Chondrocyte (in vitro differentiated cells): ENCODE results near the gene RTCB. TPM values are rescaled to one million over a fixed set of nuclear protein-coding genes. Genes with fewer than 3 reads are reported as not detected.

Experiments used
- DNase-seq: peaks from one replicate; pipeline ENCODE4 v3.0.0; 2021; ENCODE audit warnings: mixed read lengths, low spot score
- H3K27ac Mint-ChIP-seq: one replicate; pipeline ENCODE4 v1.8.0; 2021; ENCODE audit warnings: mild to moderate bottlenecking, moderate library complexity, mixed read lengths; ENCODE audit not compliant: unreplicated experiment
- H3K27me3 Mint-ChIP-seq: 2 replicates; pipeline ENCODE4 v1.8.0; 2021; ENCODE audit warnings: low read depth, mixed read lengths
- H3K36me3 Mint-ChIP-seq: 2 replicates; pipeline ENCODE4 v1.8.0; 2021; ENCODE audit warnings: low read depth, mixed read lengths
- H3K4me1 Mint-ChIP-seq: 2 replicates; pipeline ENCODE4 v1.8.0; 2021; ENCODE audit warnings: low read depth, mild to moderate bottlenecking, mixed read lengths
- H3K4me3 Mint-ChIP-seq: one replicate; pipeline ENCODE4 v1.8.0; 2021; ENCODE audit warnings: mild to moderate bottlenecking, moderate library complexity, mixed read lengths; ENCODE audit not compliant: unreplicated experiment
- H3K9me3 Mint-ChIP-seq: 2 replicates; pipeline ENCODE4 v1.8.0; 2021; ENCODE audit warnings: low read depth, mixed read lengths
- total RNA-seq: library from RNA; stranded (reverse); gene quantifications from 3 replicates; pipeline ENCODE4 v1.2.1, GENCODE V29; 2021
- TF ChIP-seq, protein P1 (sequence below): fragments of 200-600 bp; sonication (generic); IDR thresholded peaks from 2 replicates; pipeline ENCODE4 v1.5.0; 2021; ENCODE audit warnings: antibody characterized with exemption, mild to moderate bottlenecking, moderate library complexity

The RTCB gene
- total RNA-seq, 1 donor from 2014 or later, result 64.7 TPM

GRCh38 chr22:32385681-32386080 lies 26.4 kb downstream of the RTCB start:
- Mint-ChIP-seq H3K36me3 (peaks cover 27% of the 10 kb centered on the region), H3K4me3 (no peak overlapping the region), H3K27me3 (no peaks in the 10 kb centered on the region), H3K9me3 (no peaks in the 10 kb centered on the region), H3K4me1 (no peaks in the 10 kb centered on the region), H3K27ac (no peak overlapping the region)
- DNase-seq, result no peak
- TF ChIP-seq, protein P1, sequence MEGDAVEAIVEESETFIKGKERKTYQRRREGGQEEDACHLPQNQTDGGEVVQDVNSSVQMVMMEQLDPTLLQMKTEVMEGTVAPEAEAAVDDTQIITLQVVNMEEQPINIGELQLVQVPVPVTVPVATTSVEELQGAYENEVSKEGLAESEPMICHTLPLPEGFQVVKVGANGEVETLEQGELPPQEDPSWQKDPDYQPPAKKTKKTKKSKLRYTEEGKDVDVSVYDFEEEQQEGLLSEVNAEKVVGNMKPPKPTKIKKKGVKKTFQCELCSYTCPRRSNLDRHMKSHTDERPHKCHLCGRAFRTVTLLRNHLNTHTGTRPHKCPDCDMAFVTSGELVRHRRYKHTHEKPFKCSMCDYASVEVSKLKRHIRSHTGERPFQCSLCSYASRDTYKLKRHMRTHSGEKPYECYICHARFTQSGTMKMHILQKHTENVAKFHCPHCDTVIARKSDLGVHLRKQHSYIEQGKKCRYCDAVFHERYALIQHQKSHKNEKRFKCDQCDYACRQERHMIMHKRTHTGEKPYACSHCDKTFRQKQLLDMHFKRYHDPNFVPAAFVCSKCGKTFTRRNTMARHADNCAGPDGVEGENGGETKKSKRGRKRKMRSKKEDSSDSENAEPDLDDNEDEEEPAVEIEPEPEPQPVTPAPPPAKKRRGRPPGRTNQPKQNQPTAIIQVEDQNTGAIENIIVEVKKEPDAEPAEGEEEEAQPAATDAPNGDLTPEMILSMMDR, result no peak

DNA sequence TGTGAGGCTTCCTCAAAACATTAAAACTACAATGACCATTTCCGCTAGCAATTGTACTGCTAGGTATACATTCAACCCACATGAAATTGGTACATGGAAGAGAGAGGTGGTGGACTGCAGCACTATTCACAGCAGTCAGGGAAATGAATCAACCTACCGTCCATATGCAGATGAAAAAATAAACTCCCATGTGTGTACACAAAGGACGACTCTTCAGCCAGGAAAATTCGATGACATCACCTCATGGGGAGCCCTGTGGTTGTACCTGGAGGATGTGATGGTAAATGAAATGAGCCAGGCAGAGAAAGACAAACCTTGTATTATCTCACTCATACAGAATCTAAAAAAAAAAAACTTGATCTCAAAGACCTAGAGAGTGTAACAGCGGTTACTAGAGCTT lies 31.1 kb downstream of the RTCB start:
- Mint-ChIP-seq H3K27me3 (no peaks in the 10 kb centered on the region), H3K36me3 (peaks cover under 1% of the 10 kb centered on the region), H3K4me3 (no peak overlapping the region), H3K4me1 (no peaks in the 10 kb centered on the region), H3K9me3 (no peaks in the 10 kb centered on the region), H3K27ac (no peak overlapping the region)
- TF ChIP-seq, protein P1, result no peak
- no peak for DNase-seq

- Mint-ChIP-seq H3K4me1 (no peaks in the 10 kb centered on the region), H3K27ac (no peak overlapping the region), H3K36me3 (no peaks in the 10 kb centered on the region), H3K4me3 (no peak overlapping the region), H3K9me3 (no peaks in the 10 kb centered on the region), H3K27me3 (peaks cover 6% of the 10 kb centered on the region)
- no peak for DNase-seq
- TF ChIP-seq, protein P1, result peak; percentile 74
These were observed 33.3 kb downstream of the RTCB start for GRCh38 chr22:32378707-32379272.

- H3K36me3 Mint-ChIP-seq, result no peaks in the 10 kb centered on the region
- H3K9me3 Mint-ChIP-seq, result no peaks in the 10 kb centered on the region
- TF ChIP-seq, protein P1, result no peak
- H3K27ac Mint-ChIP-seq, result no peak overlapping the region
- H3K27me3 Mint-ChIP-seq, result peaks cover 6% of the 10 kb centered on the region
- no peak for DNase-seq
- H3K4me3 Mint-ChIP-seq, result no peak overlapping the region
- no peaks in the 10 kb centered on the region for H3K4me1 Mint-ChIP-seq
These were observed 35.4 kb downstream of the RTCB start for GRCh38 chr22:32376681-32377080.

DNA sequence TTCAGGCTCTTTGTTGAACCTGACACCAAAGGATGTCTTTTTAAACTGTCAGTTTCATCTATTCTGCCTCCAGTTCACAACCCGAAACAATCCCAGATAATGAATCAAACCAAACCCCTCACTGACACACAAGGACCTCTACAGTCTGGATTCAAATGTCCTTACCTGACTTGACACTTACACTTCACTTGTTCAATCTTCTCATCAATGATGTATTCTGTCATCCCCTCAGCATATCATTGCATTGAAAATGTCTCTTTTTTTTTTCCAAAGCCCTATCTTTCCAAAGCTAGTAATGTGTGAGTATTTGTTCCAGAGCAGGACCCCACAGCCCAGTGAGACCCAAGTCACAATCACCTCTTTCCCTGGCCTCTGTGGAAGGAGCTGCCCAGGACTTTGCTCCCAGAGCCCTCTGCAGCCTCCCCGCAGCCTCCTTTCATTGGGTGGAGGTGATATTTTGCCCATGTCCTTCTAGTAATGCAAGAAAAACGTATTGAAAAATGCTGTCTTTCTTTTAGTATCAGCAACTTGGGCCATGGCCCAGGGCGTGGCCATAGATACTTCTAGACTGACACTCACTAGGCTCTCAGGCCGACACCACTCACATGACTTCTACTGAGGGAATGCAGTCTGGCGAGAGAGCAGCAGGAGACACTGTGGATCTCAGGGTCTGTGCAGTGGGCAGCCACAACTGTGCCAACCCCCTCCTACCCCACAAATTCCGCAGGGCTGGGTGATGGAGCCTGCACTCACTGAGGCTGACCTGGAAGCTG lies 36.2 kb downstream of the RTCB start:
- Mint-ChIP-seq H3K27ac (no peak overlapping the region), H3K36me3 (no peaks in the 10 kb centered on the region), H3K9me3 (no peaks in the 10 kb centered on the region), H3K4me1 (no peaks in the 10 kb centered on the region), H3K27me3 (peaks cover 6% of the 10 kb centered on the region), H3K4me3 (no peak overlapping the region)
- TF ChIP-seq, protein P1, result no peak
- no peak for DNase-seq
